NOMO-1 (cell line): Measurements from ENCODE around the gene GGTLC2.

Experiments used
- DNase-seq, 2 experiments: peaks; one replicate each; lab custom pipeline; 2025; ENCODE audit not compliant: unreplicated experiment in 2 of 2; lab: John Stamatoyannopoulos, UW

GGTLC2 gene

GRCh38 chr22:22687638-22688500 is 43.5 kb downstream of the GGTLC2 start:
- DNase-seq: peak in 1 of 2 experiments; percentile 17

GRCh38 chr22:22689621-22690345 is 45.4 kb downstream of the GGTLC2 start:
- DNase-seq: no peak

- no peak for DNase-seq
These were observed 46.6 kb downstream of the GGTLC2 start for GRCh38 chr22:22691055-22691454.

- no peak for DNase-seq
These were observed 47.6 kb downstream of the GGTLC2 start for GRCh38 chr22:22691716-22692701.

- no peak for DNase-seq
These were observed 48.5 kb downstream of the GGTLC2 start for GRCh38 chr22:22692707-22693530.

GRCh38 chr22:22693531-22693884 is 49.1 kb downstream of the GGTLC2 start:
- no peak for DNase-seq

- DNase-seq: no peak
These were observed 49.7 kb downstream of the GGTLC2 start for GRCh38 chr22:22694106-22694505.

- DNase-seq: no peak
These were observed 51.7 kb downstream of the GGTLC2 start for GRCh38 chr22:22696104-22696503.
